ENCODE results near the gene PSMD4. TPM values are rescaled to one million over a fixed set of nuclear protein-coding genes. Genes with fewer than 3 reads are reported as not detected.

The PSMD4 gene
- total and polyA plus RNA-seq, 2 of the 8 experiments (the other 6 are each of a cell fraction or from before 2014, with no cell fraction given), result 216 to 284 TPM

DNA sequence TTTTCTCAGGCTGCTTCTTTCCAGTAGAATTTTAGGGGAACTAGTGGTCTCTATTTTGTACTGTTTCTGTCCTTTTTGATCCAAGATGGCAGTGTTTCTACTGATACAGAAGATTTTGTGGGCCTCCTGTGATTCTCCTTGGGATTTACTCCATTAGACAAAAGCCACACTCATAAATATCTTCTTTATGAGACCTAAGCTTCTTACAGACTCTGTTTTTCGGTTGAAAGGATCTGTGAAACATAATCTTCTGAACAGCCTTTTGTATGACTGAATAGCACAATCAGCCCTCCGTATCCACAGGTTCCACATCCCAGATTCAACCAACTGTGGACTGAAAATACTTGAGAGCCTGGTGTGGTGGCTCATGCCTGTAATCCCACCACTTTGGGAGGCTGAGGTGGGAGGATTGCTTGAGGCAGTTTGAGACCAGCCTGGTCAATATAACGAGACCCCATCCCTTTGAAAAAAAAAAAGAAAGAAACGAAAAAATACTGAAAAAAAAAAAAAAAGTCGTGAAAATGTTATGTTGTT is 10.8 kb upstream of the PSMD4 start:
- Histone ChIP-seq H3K23ac (ENCODE audit: insufficient read length) (no peak overlapping the region), H3K36me3 (ENCODE audit: control insufficient read depth in 2 of 4, insufficient read depth in 4 of 4, low read length in 3 of 4) (peaks cover 42 to 94% (median 78%) of the 10 kb centered on the region in 4 experiments)
- CTCF ChIA-PET (ENCODE audit: partially characterized antibody), result interaction anchor here (2.9 kb wide), 1 partner anchor 8 kb away, joined by 21 read pairs; no protein-coding TSS in a partner anchor
- no peak for TF ChIP-seq YY1 (IDR thresholded peaks at IDR 0.05; ENCODE audit: low read depth, low read length)
- TF ChIP-seq MAX (IDR thresholded peaks at IDR 0.05), result no peak
- TF ChIP-seq SP4 (IDR thresholded peaks at IDR 0.05; ENCODE audit: low read length), result no peak
- TF ChIP-seq SIN3A (conservative IDR thresholded peaks at IDR 0.05 in 1 of 2, IDR thresholded peaks at IDR 0.05 in 1 of 2; ENCODE audit: low read depth in 1 of 2, low read length in 2 of 2), result no peak
- no peak for TF ChIP-seq BCL11A (IDR thresholded peaks at IDR 0.05; ENCODE audit: low read depth in 2 of 2, low read length in 2 of 2)
- no peak for TF ChIP-seq RNF2 (IDR thresholded peaks at IDR 0.05; ENCODE audit: borderline replicate concordance, low read depth, low read length, missing control alignments, poor library complexity, severe bottlenecking)
- no peak for TF ChIP-seq TCF12 (IDR thresholded peaks at IDR 0.05; ENCODE audit: low read depth, low read length)
- no peak for TF ChIP-seq EGR1 (IDR thresholded peaks at IDR 0.05; ENCODE audit: borderline replicate concordance, low read depth, low read length)
- TF ChIP-seq ASH2L (IDR thresholded peaks at IDR 0.05; ENCODE audit: low read length), result no peak
- TF ChIP-seq CBX8 (IDR thresholded peaks at IDR 0.05; ENCODE audit: borderline replicate concordance, low read depth, low read length), result no peak

More for the DNA sequence above, 10.8 kb upstream of the PSMD4 start:
- no peak for FAIRE-seq
- no peak overlapping the region for H2BK15ac ChIP-seq (ENCODE audit: low read length)
- H2BK5ac ChIP-seq (ENCODE audit: low read depth, low read length), result no peak overlapping the region
- H2BK120ac ChIP-seq (replicated peaks; ENCODE audit: low read depth, low read length), result no peak overlapping the region
- H3K18ac ChIP-seq (ENCODE audit: extremely low read depth, low read length), result no peak overlapping the region
- H4K91ac ChIP-seq (replicated peaks; ENCODE audit: insufficient read length, low read length), result no peak overlapping the region
- no peak overlapping the region for H3K9ac ChIP-seq (replicated peaks in 1 of 4; ENCODE audit: extremely low read depth in 1 of 4, low read depth in 3 of 4, low read length in 3 of 4)
- POLR2A ChIA-PET (ENCODE audit: partially characterized antibody), result no interaction called here
- no peaks in the 10 kb centered on the region for H3K27me3 ChIP-seq (replicated peaks in 1 of 4; ENCODE audit: control insufficient read depth in 3 of 4, extremely low read depth in 1 of 4, insufficient read depth in 3 of 4, low read length in 3 of 4)
- H3K14ac ChIP-seq (ENCODE audit: insufficient read length), result no peak overlapping the region
- H4K8ac ChIP-seq (ENCODE audit: extremely low read depth, insufficient read depth, low read length), result no peak overlapping the region
- H2BK20ac ChIP-seq (ENCODE audit: low read length), result no peak overlapping the region
- H3K4ac ChIP-seq (replicated peaks; ENCODE audit: insufficient read length, low read depth, low read length), result no peak overlapping the region
- H3K56ac ChIP-seq (replicated peaks; ENCODE audit: insufficient read length, low read depth, low read length), result no peak overlapping the region
- no peak overlapping the region for H3K27ac ChIP-seq (ENCODE audit: low read depth, low read length)
- H4K20me1 ChIP-seq (replicated peaks in 1 of 2; ENCODE audit: control insufficient read depth in 1 of 2, insufficient read depth in 2 of 2, low read length in 2 of 2), result peaks cover 0 to 3% of the 10 kb centered on the region in 2 experiments
- 93% methylated on average over 5 of the region's 5 CpGs; no CpG with 5 or more reads in 1 of the 2 experiments for WGBS, 2 experiments (ENCODE audit: extremely low coverage in 1 of 2, insufficient coverage in 1 of 2, insufficient read length in 1 of 2, insufficient replicate concordance in 2 of 2, low coverage in 1 of 2, low lambda C conversion rate in 2 of 2, missing lambda C conversion rate in 1 of 2)
- no peak for DNase-seq (ENCODE audit: low read depth in 1 of 2, low spot score in 2 of 2)
- H3K79me1 ChIP-seq (ENCODE audit: low read depth, low read length), result no peaks in the 10 kb centered on the region
- no peaks in the 10 kb centered on the region for H3K79me2 ChIP-seq (ENCODE audit: control insufficient read depth in 1 of 2, insufficient read depth in 2 of 2, low read length in 2 of 2)
- H3K4me3 ChIP-seq (ENCODE audit: extremely low read depth in 1 of 4, insufficient read depth in 2 of 4, low read depth in 3 of 4, low read length in 4 of 4), result no peak overlapping the region
- H4K5ac ChIP-seq (ENCODE audit: insufficient read length, low read depth, low read length), result no peak overlapping the region
- no peak overlapping the region for H2BK12ac ChIP-seq (ENCODE audit: low read depth, low read length)
- no peaks in the 10 kb centered on the region for H3K4me1 ChIP-seq (replicated peaks in 1 of 4; ENCODE audit: control insufficient read depth in 3 of 4, insufficient read depth in 4 of 4, low read length in 3 of 4)
- no peak overlapping the region for H2AK5ac ChIP-seq (ENCODE audit: low read depth, low read length)
- no peaks in the 10 kb centered on the region for H3K23me2 ChIP-seq (ENCODE audit: low read depth, low read length)
- H3K9me3 ChIP-seq (ENCODE audit: insufficient read depth in 2 of 2, low read depth in 1 of 2, low read length in 1 of 2), result no peaks in the 10 kb centered on the region
- no peak overlapping the region for H3K4me2 ChIP-seq (ENCODE audit: insufficient read depth in 1 of 2, low read depth in 2 of 2, low read length in 2 of 2)
- no peak overlapping the region for H2AFZ ChIP-seq (ENCODE audit: low read length)

All from H1 (cell line).